Measurements from ENCODE around the gene SPDEF.

DNA sequence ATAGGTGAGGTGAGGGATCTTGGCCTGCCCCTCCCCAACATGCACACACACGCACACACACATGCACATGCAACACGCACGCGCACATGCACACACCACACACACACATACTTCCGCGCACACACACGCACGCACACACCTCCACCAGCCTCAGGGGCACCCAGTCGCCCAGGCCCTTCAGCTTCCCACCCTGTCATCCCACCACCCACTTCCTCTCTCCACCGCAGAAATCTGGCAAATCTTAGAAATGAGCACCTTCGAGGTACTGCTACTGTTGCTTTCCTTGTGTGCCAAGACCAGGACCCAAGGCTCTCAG lies 1.2 kb downstream of the SPDEF start:
- TF ChIP-seq, protein P1, sequence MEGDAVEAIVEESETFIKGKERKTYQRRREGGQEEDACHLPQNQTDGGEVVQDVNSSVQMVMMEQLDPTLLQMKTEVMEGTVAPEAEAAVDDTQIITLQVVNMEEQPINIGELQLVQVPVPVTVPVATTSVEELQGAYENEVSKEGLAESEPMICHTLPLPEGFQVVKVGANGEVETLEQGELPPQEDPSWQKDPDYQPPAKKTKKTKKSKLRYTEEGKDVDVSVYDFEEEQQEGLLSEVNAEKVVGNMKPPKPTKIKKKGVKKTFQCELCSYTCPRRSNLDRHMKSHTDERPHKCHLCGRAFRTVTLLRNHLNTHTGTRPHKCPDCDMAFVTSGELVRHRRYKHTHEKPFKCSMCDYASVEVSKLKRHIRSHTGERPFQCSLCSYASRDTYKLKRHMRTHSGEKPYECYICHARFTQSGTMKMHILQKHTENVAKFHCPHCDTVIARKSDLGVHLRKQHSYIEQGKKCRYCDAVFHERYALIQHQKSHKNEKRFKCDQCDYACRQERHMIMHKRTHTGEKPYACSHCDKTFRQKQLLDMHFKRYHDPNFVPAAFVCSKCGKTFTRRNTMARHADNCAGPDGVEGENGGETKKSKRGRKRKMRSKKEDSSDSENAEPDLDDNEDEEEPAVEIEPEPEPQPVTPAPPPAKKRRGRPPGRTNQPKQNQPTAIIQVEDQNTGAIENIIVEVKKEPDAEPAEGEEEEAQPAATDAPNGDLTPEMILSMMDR (conservative IDR thresholded peaks at IDR 0.05), result no peak
- no peak for TF ChIP-seq EZH2 (IDR thresholded peaks at IDR 0.05; ENCODE audit: low read depth)
